Measurements from ENCODE around the gene ASAP2. TPM values are rescaled to one million over a fixed set of nuclear protein-coding genes. Genes with fewer than 3 reads are reported as not detected.

The ASAP2 gene
- total RNA-seq, 1 donor from 2014 or later, result 68.6 TPM

- DNase-seq (ENCODE audit: low read depth), result no peak
Observed at GRCh38 chr2:9318461-9319337, 112.1 kb downstream of the ASAP2 start.

GRCh38 chr2:9319338-9319715, 112.7 kb downstream of the ASAP2 start:
- DNase-seq (ENCODE audit: low read depth), result no peak

GRCh38 chr2:9322576-9322975, 116.0 kb downstream of the ASAP2 start:
- DNase-seq (ENCODE audit: low read depth), result no peak

GRCh38 chr2:9325428-9325827, 118.8 kb downstream of the ASAP2 start:
- DNase-seq (ENCODE audit: low read depth), result no peak

- DNase-seq (ENCODE audit: low read depth), result no peak
Observed at GRCh38 chr2:9326975-9327374, 120.4 kb downstream of the ASAP2 start.

- DNase-seq (ENCODE audit: low read depth), result no peak
Observed at GRCh38 chr2:9327873-9328352, 121.3 kb downstream of the ASAP2 start.

- no peak for DNase-seq (ENCODE audit: low read depth)
Observed at GRCh38 chr2:9328931-9329330, 122.3 kb downstream of the ASAP2 start.

GRCh38 chr2:9329497-9329896, 122.9 kb downstream of the ASAP2 start:
- DNase-seq (ENCODE audit: low read depth), result no peak

GRCh38 chr2:9330612-9331270, 124.1 kb downstream of the ASAP2 start:
- DNase-seq (ENCODE audit: low read depth), result no peak

- no peak for DNase-seq (ENCODE audit: low read depth)
Observed at GRCh38 chr2:9331704-9332103, 125.1 kb downstream of the ASAP2 start.

- no peak for DNase-seq (ENCODE audit: low read depth)
Observed at GRCh38 chr2:9332136-9332852, 125.7 kb downstream of the ASAP2 start.

- DNase-seq (ENCODE audit: low read depth), result no peak
Observed at GRCh38 chr2:9332853-9333245, 126.2 kb downstream of the ASAP2 start.

- peak; percentile 82 for DNase-seq (ENCODE audit: low read depth)
Observed at GRCh38 chr2:9333591-9334171, 127.1 kb downstream of the ASAP2 start.

GRCh38 chr2:9334761-9335160, 128.1 kb downstream of the ASAP2 start:
- no peak for DNase-seq (ENCODE audit: low read depth)

GRCh38 chr2:9335322-9335832, 128.8 kb downstream of the ASAP2 start:
- DNase-seq (ENCODE audit: low read depth), result no peak

GRCh38 chr2:9336241-9336575, 129.6 kb downstream of the ASAP2 start:
- DNase-seq (ENCODE audit: low read depth), result no peak

GRCh38 chr2:9336576-9337314, 130.1 kb downstream of the ASAP2 start:
- peak; percentile 89 for DNase-seq (ENCODE audit: low read depth)

- DNase-seq (ENCODE audit: low read depth), result no peak
Observed at GRCh38 chr2:9337901-9338300, 131.3 kb downstream of the ASAP2 start.

- peak; percentile 48 for DNase-seq (ENCODE audit: low read depth)
Observed at GRCh38 chr2:9341337-9341887, 134.8 kb downstream of the ASAP2 start.

GRCh38 chr2:9342659-9343058, 136.0 kb downstream of the ASAP2 start:
- DNase-seq (ENCODE audit: low read depth), result no peak

GRCh38 chr2:9343524-9343923, 136.9 kb downstream of the ASAP2 start:
- no peak for DNase-seq (ENCODE audit: low read depth)
